ENCODE results near the gene CALCOCO2.

DNA sequence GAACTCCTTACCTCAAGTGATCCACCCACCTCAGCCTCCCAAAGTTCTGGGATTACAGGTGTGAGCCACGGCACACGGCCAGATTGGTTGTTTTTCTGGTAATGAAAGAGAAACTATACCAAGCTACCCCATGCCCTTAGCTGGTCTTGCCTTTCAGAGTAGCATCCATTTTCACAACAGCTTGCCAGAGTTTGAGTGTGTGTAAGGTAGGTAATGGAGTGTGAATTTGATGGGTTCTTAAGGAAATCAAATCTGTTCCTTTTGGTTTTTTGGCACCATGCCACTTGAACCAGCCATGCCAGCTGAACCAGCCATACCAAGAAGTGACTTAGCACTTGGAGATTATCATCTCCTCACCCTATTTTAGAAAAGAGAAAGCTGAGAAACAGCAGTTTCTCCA, 5.1 kb downstream of the CALCOCO2 start:
- TF ChIP-seq, protein P1, sequence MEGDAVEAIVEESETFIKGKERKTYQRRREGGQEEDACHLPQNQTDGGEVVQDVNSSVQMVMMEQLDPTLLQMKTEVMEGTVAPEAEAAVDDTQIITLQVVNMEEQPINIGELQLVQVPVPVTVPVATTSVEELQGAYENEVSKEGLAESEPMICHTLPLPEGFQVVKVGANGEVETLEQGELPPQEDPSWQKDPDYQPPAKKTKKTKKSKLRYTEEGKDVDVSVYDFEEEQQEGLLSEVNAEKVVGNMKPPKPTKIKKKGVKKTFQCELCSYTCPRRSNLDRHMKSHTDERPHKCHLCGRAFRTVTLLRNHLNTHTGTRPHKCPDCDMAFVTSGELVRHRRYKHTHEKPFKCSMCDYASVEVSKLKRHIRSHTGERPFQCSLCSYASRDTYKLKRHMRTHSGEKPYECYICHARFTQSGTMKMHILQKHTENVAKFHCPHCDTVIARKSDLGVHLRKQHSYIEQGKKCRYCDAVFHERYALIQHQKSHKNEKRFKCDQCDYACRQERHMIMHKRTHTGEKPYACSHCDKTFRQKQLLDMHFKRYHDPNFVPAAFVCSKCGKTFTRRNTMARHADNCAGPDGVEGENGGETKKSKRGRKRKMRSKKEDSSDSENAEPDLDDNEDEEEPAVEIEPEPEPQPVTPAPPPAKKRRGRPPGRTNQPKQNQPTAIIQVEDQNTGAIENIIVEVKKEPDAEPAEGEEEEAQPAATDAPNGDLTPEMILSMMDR (IDR thresholded peaks at IDR 0.05) = no peak
- no peak for TF ChIP-seq EP300 (IDR thresholded peaks at IDR 0.05)

Data from sigmoid colon (tissue), 4 donors.